MM.1S (cell line): Measurements from ENCODE around the gene DYRK4.

Experiments
- DNase-seq: peaks from one replicate; pipeline ENCODE4 v3.0.0-alpha.2; 2015
- H2AFZ ChIP-seq: fragments of 300-600 bp; sonication (generic); 2 replicates; pipeline ENCODE4 v1.6.0; 2016; ENCODE audit warnings: antibody characterized with exemption, low read length
- H3F3A ChIP-seq: fragments of 300-600 bp; sonication (generic); 2 replicates; pipeline ENCODE4 v1.6.1; 2016; ENCODE audit warnings: mild to moderate bottlenecking, antibody characterized with exemption, low read length, moderate library complexity, mixed read lengths; ENCODE audit not compliant: insufficient read depth
- H3K27ac ChIP-seq: fragments of 300-600 bp; sonication (generic); 2 replicates; pipeline ENCODE4 v1.5.1; 2016; ENCODE audit warnings: mild to moderate bottlenecking, low read length
- H3K27me3 ChIP-seq: fragments of 300-600 bp; sonication (generic); replicated peaks from 2 replicates; pipeline ENCODE4 v1.6.0; 2016; ENCODE audit warnings: low read length; ENCODE audit not compliant: insufficient read depth
- H3K36me3 ChIP-seq: fragments of 300-600 bp; sonication (generic); replicated peaks from 2 replicates; pipeline ENCODE4 v1.6.1; 2016; ENCODE audit warnings: mild to moderate bottlenecking, low read length, mixed read lengths; ENCODE audit not compliant: insufficient read depth
- H3K4me1 ChIP-seq: fragments of 300-600 bp; sonication (generic); 2 replicates; pipeline ENCODE4 v1.6.1; 2016; ENCODE audit warnings: low read length, mixed read lengths
- H3K4me2 ChIP-seq: fragments of 300-600 bp; sonication (generic); 2 replicates; pipeline ENCODE4 v1.6.0; 2016; ENCODE audit warnings: low read depth, low read length
- H3K4me3 ChIP-seq: fragments of 300-600 bp; sonication (generic); 2 replicates; pipeline ENCODE4 v1.5.1; 2016; ENCODE audit warnings: low read length, mixed read lengths
- H3K79me2 ChIP-seq: fragments of 300-600 bp; sonication (generic); 2 replicates; pipeline ENCODE4 v1.6.1; 2016; ENCODE audit warnings: mixed run types, low read length, mixed read lengths
- H3K9ac ChIP-seq: fragments of 300-600 bp; sonication (generic); 2 replicates; pipeline ENCODE4 v1.6.1; 2016; ENCODE audit warnings: low read length, mixed read lengths
- H3K9me2 ChIP-seq: fragments of 300-600 bp; sonication (generic); replicated peaks from 2 replicates; pipeline ENCODE4 v1.6.1; 2016; ENCODE audit warnings: mild to moderate bottlenecking, low read length, mixed read lengths; ENCODE audit not compliant: insufficient read depth
- H3K9me3 ChIP-seq: fragments of 300-600 bp; sonication (generic); replicated peaks from 2 replicates; pipeline ENCODE4 v1.6.1; 2016; ENCODE audit warnings: mild to moderate bottlenecking, low read length, mixed read lengths; ENCODE audit not compliant: insufficient read depth
- H4K20me1 ChIP-seq: fragments of 300-600 bp; sonication (generic); 2 replicates; pipeline ENCODE4 v1.6.1; 2016; ENCODE audit warnings: mild to moderate bottlenecking, low read length, moderate library complexity, mixed read lengths; ENCODE audit not compliant: insufficient read depth
- CTCF ChIP-seq: fragments of 300-600 bp; sonication (generic); IDR thresholded peaks from 2 replicates; pipeline ENCODE4 v1.5.1; 2016; ENCODE audit warnings: antibody characterized with exemption, low read length, mixed read lengths
- EZH2 ChIP-seq: fragments of 300-600 bp; sonication (generic); optimal IDR thresholded peaks from 2 replicates; pipeline ENCODE3; 2017; ENCODE audit warnings: low read depth, mild to moderate bottlenecking, antibody characterized with exemption, low read length, mixed read lengths
- EZH2phosphoT487 ChIP-seq: fragments of 300-600 bp; sonication (generic); IDR thresholded peaks from 2 replicates; pipeline ENCODE4 v1.6.1; 2018; ENCODE audit warnings: antibody characterized with exemption, low read length

Gene DYRK4

GRCh38 chr12:4558171-4558570 is 3.8 kb upstream of the DYRK4 start:
- Histone ChIP-seq H3K36me3 (peaks cover 2% of the 10 kb centered on the region; the same call in 1 of the 2 replicates), H3K27me3 (no peaks in the 10 kb centered on the region)
- TF ChIP-seq CTCF (no peak), EZH2 (no peak), EZH2phosphoT487 (no peak)

GRCh38 chr12:4563336-4563735 is 1.3 kb downstream of the DYRK4 start:
- Histone ChIP-seq H3K9ac (no peak overlapping the region), H3K9me3 (no peaks in the 10 kb centered on the region)

More at GRCh38 chr12:4558171-4558570, 3.8 kb upstream of the DYRK4 start:
- Histone ChIP-seq H3K27ac (no peak overlapping the region), H3K4me2 (no peak overlapping the region), H3K79me2 (no peaks in the 10 kb centered on the region), H3F3A (no peaks in the 10 kb centered on the region), H4K20me1 (no peaks in the 10 kb centered on the region), H3K4me3 (no peak overlapping the region), H3K4me1 (no peaks in the 10 kb centered on the region), H3K9me3 (no peaks in the 10 kb centered on the region), H3K9me2 (no peaks in the 10 kb centered on the region), H3K9ac (no peak overlapping the region), H2AFZ (no peak overlapping the region)
- no peak for DNase-seq

GRCh38 chr12:4564818-4565217 is 2.8 kb downstream of the DYRK4 start:
- Histone ChIP-seq H3K9ac (peak overlapping the region; percentile 23; the same call in 1 of the 2 replicates), H3K27ac (peak overlapping the region; percentile 31; the same call in 1 of the 2 replicates), H3K36me3 (no peaks in the 10 kb centered on the region), H3K9me3 (no peaks in the 10 kb centered on the region), H3K27me3 (no peaks in the 10 kb centered on the region), H3K79me2 (no peaks in the 10 kb centered on the region), H3K4me3 (peak overlapping the region; percentile 39), H3F3A (peaks cover 4% of the 10 kb centered on the region; the same call in 1 of the 2 replicates), H3K4me2 (peak overlapping the region; percentile 76), H3K4me1 (peaks cover 9% of the 10 kb centered on the region; the same call in 1 of the 2 replicates), H3K9me2 (no peaks in the 10 kb centered on the region), H4K20me1 (no peaks in the 10 kb centered on the region), H2AFZ (peak overlapping the region; percentile 38)
- TF ChIP-seq CTCF = no peak
- TF ChIP-seq EZH2phosphoT487 = no peak
- no peak for TF ChIP-seq EZH2
- DNase-seq = peak; percentile 32

More at GRCh38 chr12:4563336-4563735, 1.3 kb downstream of the DYRK4 start:
- Histone ChIP-seq H3F3A (peaks cover 4% of the 10 kb centered on the region; the same call in 1 of the 2 replicates), H3K27ac (no peak overlapping the region), H3K4me2 (no peak overlapping the region), H4K20me1 (no peaks in the 10 kb centered on the region), H3K79me2 (no peaks in the 10 kb centered on the region), H3K4me1 (peaks cover 9% of the 10 kb centered on the region; the same call in 1 of the 2 replicates), H3K9me2 (no peaks in the 10 kb centered on the region), H2AFZ (no peak overlapping the region), H3K27me3 (no peaks in the 10 kb centered on the region), H3K4me3 (no peak overlapping the region), H3K36me3 (peaks cover 2% of the 10 kb centered on the region; the same call in 1 of the 2 replicates)
- no peak for TF ChIP-seq EZH2
- no peak for TF ChIP-seq EZH2phosphoT487
- TF ChIP-seq CTCF = no peak
- no peak for DNase-seq
